ENCODE data around the gene PEX10. TPM values are rescaled to one million over a fixed set of nuclear protein-coding genes. Genes with fewer than 3 reads are reported as not detected.

The PEX10 gene
- total RNA-seq, 2 donors from 2014 or later = 35.6 TPM

DNA sequence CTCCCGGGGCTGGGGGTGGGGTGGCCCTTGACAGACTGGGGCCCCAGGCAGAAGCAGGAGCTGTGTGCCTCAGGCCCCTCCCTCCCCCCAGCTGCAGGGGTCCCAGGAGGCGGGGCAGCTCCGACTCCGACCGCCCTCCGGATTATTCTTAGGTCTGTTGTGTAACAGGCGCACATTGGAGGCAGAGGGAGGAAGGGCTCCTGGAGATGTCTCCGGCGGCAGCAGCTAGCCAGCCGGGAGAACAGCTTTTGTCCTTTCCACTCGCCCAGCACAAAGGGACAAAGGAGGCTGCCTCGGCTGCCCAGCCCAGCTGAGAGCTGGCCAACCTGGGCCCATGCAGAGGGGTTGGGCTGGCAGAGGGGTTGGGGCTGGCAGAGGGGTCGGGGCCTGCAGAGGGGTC, 34.0 kb upstream of the PEX10 start:
- Histone ChIP-seq H3K4me1 (ENCODE audit: control insufficient read depth, insufficient read depth, low read length) (no peaks in the 10 kb centered on the region), H3K27ac (ENCODE audit: low read depth, low read length) (peak overlapping the region; percentile 86), H3K27me3 (ENCODE audit: control insufficient read depth, insufficient read depth, low read length, poor library complexity, severe bottlenecking) (peaks cover 40% of the 10 kb centered on the region), H3K4me3 (ENCODE audit: low read length) (no peak overlapping the region), H3K9me3 (ENCODE audit: control insufficient read depth, low read length) (no peaks in the 10 kb centered on the region), H3K9ac (ENCODE audit: extremely low read depth, low read length, poor library complexity, severe bottlenecking) (no peak overlapping the region), H3K36me3 (ENCODE audit: control insufficient read depth, insufficient read depth, low read length) (no peaks in the 10 kb centered on the region)
- Mint-ChIP-seq H3K9me3 (no peaks in the 10 kb centered on the region), H3K4me3 (no peak overlapping the region), H3K36me3 (ENCODE audit: low read depth) (no peaks in the 10 kb centered on the region), H3K27ac (no peak overlapping the region), H3K27me3 (ENCODE audit: insufficient read depth) (peaks cover 34% of the 10 kb centered on the region), H3K4me1 (no peaks in the 10 kb centered on the region)
- TF ChIP-seq, protein P1, sequence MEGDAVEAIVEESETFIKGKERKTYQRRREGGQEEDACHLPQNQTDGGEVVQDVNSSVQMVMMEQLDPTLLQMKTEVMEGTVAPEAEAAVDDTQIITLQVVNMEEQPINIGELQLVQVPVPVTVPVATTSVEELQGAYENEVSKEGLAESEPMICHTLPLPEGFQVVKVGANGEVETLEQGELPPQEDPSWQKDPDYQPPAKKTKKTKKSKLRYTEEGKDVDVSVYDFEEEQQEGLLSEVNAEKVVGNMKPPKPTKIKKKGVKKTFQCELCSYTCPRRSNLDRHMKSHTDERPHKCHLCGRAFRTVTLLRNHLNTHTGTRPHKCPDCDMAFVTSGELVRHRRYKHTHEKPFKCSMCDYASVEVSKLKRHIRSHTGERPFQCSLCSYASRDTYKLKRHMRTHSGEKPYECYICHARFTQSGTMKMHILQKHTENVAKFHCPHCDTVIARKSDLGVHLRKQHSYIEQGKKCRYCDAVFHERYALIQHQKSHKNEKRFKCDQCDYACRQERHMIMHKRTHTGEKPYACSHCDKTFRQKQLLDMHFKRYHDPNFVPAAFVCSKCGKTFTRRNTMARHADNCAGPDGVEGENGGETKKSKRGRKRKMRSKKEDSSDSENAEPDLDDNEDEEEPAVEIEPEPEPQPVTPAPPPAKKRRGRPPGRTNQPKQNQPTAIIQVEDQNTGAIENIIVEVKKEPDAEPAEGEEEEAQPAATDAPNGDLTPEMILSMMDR (conservative IDR thresholded peaks at IDR 0.05) = no peak
- DNase-seq = no peak
- WGBS, 2 experiments (ENCODE audit: insufficient coverage in 1 of 2, insufficient read length in 1 of 2) = 53 to 61% methylated on average over 2 to 13 of the region's 13 CpGs

DNA sequence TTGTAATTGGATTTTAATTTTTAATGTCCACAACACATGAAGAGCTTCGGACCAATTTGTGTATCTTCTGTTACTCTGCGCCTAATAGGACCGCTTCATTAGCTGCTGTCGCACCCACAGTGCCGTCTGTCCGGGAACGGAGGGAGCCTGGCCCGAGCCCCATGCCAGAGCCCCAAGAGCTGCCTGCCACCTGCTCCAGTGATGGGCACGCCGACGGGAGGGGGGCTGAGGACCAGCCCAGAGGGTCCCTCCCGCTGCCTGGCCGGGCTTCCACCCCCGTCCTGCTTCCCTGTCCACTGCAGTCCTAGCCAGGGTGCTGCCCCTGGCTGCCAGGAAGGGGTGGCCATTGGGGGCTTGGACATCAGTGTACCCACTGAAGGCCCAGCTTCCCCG, 33.5 kb upstream of the PEX10 start:
- H3K36me3 Mint-ChIP-seq (ENCODE audit: low read depth) = no peaks in the 10 kb centered on the region
- H3K4me1 Mint-ChIP-seq = no peaks in the 10 kb centered on the region
- TF ChIP-seq, protein P1 (conservative IDR thresholded peaks at IDR 0.05) = no peak
- WGBS, 2 experiments (ENCODE audit: insufficient coverage in 1 of 2, insufficient read length in 1 of 2) = 83 to 91% methylated on average over 7 to 15 of the region's 15 CpGs
- no peaks in the 10 kb centered on the region for H3K4me1 ChIP-seq (ENCODE audit: control insufficient read depth, insufficient read depth, low read length)
- peak overlapping the region; percentile 57 for H3K27ac ChIP-seq (ENCODE audit: low read depth, low read length)
- no peak for DNase-seq
- H3K27me3 Mint-ChIP-seq (ENCODE audit: insufficient read depth) = peaks cover 37% of the 10 kb centered on the region
- H3K9ac ChIP-seq (ENCODE audit: extremely low read depth, low read length, poor library complexity, severe bottlenecking) = no peak overlapping the region
- no peaks in the 10 kb centered on the region for H3K9me3 ChIP-seq (ENCODE audit: control insufficient read depth, low read length)
- no peaks in the 10 kb centered on the region for H3K9me3 Mint-ChIP-seq
- H3K4me3 Mint-ChIP-seq = no peak overlapping the region
- no peak overlapping the region for H3K4me3 ChIP-seq (ENCODE audit: low read length)
- H3K27me3 ChIP-seq (ENCODE audit: control insufficient read depth, insufficient read depth, low read length, poor library complexity, severe bottlenecking) = peaks cover 43% of the 10 kb centered on the region
- no peak overlapping the region for H3K27ac Mint-ChIP-seq
- no peaks in the 10 kb centered on the region for H3K36me3 ChIP-seq (ENCODE audit: control insufficient read depth, insufficient read depth, low read length)

DNA sequence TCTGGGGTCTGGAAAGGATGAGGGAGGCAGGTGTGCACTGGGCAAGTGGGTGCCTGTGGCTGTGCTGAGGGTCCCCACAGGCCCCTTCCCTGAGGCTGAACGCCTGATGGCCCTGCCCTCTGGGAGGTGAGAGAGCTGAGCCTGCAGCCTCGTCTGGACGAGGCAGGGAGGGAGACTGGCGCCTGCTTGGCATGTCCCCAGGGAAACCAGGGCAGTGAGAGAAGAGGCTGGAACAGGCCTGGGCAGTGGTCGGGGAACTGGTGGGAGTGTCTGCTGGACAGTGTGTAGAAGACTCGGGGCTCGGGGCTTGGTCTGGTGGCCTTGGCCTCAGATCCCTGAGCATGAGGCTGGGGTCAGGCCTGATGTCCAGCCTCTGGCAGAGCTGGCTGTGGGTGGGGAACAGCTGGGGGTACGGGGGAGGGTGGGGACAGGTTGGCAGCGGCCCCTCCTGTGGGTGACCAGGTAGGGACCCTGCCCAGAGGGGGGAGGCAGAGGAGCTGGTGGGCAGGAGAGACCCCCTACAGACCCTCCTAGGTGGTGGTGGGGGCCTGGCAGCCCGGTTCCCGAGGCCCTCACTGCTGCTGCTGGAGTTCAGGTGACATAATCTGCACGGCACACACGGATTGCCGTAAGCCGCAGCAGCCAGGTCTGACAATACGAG, 32.9 kb upstream of the PEX10 start:
- no peak for DNase-seq
- no peaks in the 10 kb centered on the region for H3K36me3 Mint-ChIP-seq (ENCODE audit: low read depth)
- no peaks in the 10 kb centered on the region for H3K9me3 ChIP-seq (ENCODE audit: control insufficient read depth, low read length)
- no peaks in the 10 kb centered on the region for H3K4me1 Mint-ChIP-seq
- H3K27ac Mint-ChIP-seq = no peak overlapping the region
- H3K4me1 ChIP-seq (ENCODE audit: control insufficient read depth, insufficient read depth, low read length) = no peaks in the 10 kb centered on the region
- no peak overlapping the region for H3K27ac ChIP-seq (ENCODE audit: low read depth, low read length)
- H3K4me3 ChIP-seq (ENCODE audit: low read length) = no peak overlapping the region
- no peaks in the 10 kb centered on the region for H3K9me3 Mint-ChIP-seq
- H3K9ac ChIP-seq (ENCODE audit: extremely low read depth, low read length, poor library complexity, severe bottlenecking) = no peak overlapping the region
- no peak overlapping the region for H3K4me3 Mint-ChIP-seq
- TF ChIP-seq, protein P1 (conservative IDR thresholded peaks at IDR 0.05) = no peak
- peaks cover 38% of the 10 kb centered on the region for H3K27me3 Mint-ChIP-seq (ENCODE audit: insufficient read depth)
- peaks cover 43% of the 10 kb centered on the region for H3K27me3 ChIP-seq (ENCODE audit: control insufficient read depth, insufficient read depth, low read length, poor library complexity, severe bottlenecking)
- WGBS, 2 experiments (ENCODE audit: insufficient coverage in 1 of 2, insufficient read length in 1 of 2) = 89% methylated on average over 14 to 16 of the region's 16 CpGs
- no peaks in the 10 kb centered on the region for H3K36me3 ChIP-seq (ENCODE audit: control insufficient read depth, insufficient read depth, low read length)
